Stomach (tissue), 9 donors: ENCODE measurements around the gene SLFN14. TPM values are rescaled to one million over a fixed set of nuclear protein-coding genes. Genes with fewer than 3 reads are reported as not detected.

Experiments used
- DNase-seq, 2 donors: peaks; one replicate each; pipeline versions ENCODE4 v3.0.0 to v3.0.0-alpha.2; 2013 to 2019
- H3K27ac ChIP-seq, 5 donors: fragments of 200-600 bp in 4 of 5; sonication (generic) in 4 of 5; one replicate each; pipeline ENCODE4 v1.5.1; 2013 to 2019; ENCODE audit warnings: mild to moderate bottlenecking in 1 of 5, moderate library complexity in 1 of 5
- H3K27me3 ChIP-seq, 3 donors: fragments of 200-600 bp; sonication (generic); one replicate each; pipeline ENCODE4 v1.5.1; 2017 to 2019; ENCODE audit warnings: mixed run types in 1 of 3
- H3K36me3 ChIP-seq, 4 donors: fragments of 200-600 bp; sonication (generic); 1 replicate in 3 of 4; 2 replicates in 1 of 4; pipeline ENCODE4 v1.5.1; 2016 to 2019
- H3K4me1 ChIP-seq, 4 donors: fragments of 200-600 bp; sonication (generic); one replicate each; pipeline ENCODE4 v1.5.1; 2016 to 2019
- H3K4me3 ChIP-seq, 4 donors: fragments of 200-600 bp; sonication (generic) in 3 of 4; one replicate each; pipeline ENCODE4 v1.5.1; 2016 to 2019; ENCODE audit warnings: mild to moderate bottlenecking in 1 of 4
- H3K9me3 ChIP-seq, 4 donors: fragments of 200-600 bp; sonication (generic); one replicate each; pipeline ENCODE4 v1.5.1; 2016 to 2019
- EP300 ChIP-seq: sonication (generic); formaldehyde crosslinking; IDR thresholded peaks from one replicate; pipeline ENCODE4 v1.6.1; 2017; ENCODE audit warnings: antibody characterized with exemption
- POLR2A ChIP-seq, 4 donors: fragments of 450-650 bp; IDR thresholded peaks; one replicate each; pipeline ENCODE4 v1.6.1; 2016; ENCODE audit warnings: antibody characterized with exemption in 4 of 4, control low read depth in 2 of 4, mild to moderate bottlenecking in 1 of 4, moderate library complexity in 1 of 4
- POLR2AphosphoS5 ChIP-seq, 3 donors: sonication (generic); formaldehyde crosslinking; IDR thresholded peaks; one replicate each; pipeline ENCODE4 v1.6.1; 2016; ENCODE audit warnings: antibody characterized with exemption in 3 of 3
- WGBS, 5 donors: extraction: QIAGEN DNeasy Blood & Tissue Kit in 3 of 5; methylation state at CpG; one replicate each; pipeline versions ENCODE4 v1.1.5 to v1.1.7; 2013 to 2018; 5-methylcytosine and 5-hydroxymethylcytosine counted together
- intact Hi-C: fragments of 100-400 bp; cut with DNase I; formaldehyde crosslinking; loops from one replicate; pipeline ENCODE4 v1.15.1; 2023; ENCODE audit warnings: low total_unique reads
- polyA plus RNA-seq, 3 donors: library from polyadenylated mRNA; stranded (reverse); fragments of 200-250 nt; gene quantifications; one replicate each; pipeline ENCODE4 v1.2.3, GENCODE V29; 2013
- total RNA-seq, 5 donors: library from RNA; depleted of rRNA; stranded (reverse); fragments of >200 nt; gene quantifications; one replicate each; pipeline versions ENCODE4 v1.1.0 to v1.2.3, GENCODE V29; 2014 to 2016
- TF ChIP-seq, protein P1 (sequence below), 7 experiments: fragments of 450-650 bp in 4 of 7; fragments of 200-600 bp in 3 of 7; sonication (generic) in 3 of 7; IDR thresholded peaks; one replicate each; pipeline ENCODE4 v1.5.1; 2016 to 2019; ENCODE audit warnings: antibody characterized with exemption in 7 of 7, control low read depth in 2 of 7, mild to moderate bottlenecking in 1 of 7
- donor health status: healthy with polysubstance abuse.
- donor health status: Bipolar disorder and iron deficiency.
- donor health status: healthy.

Gene SLFN14
- total and polyA plus RNA-seq, 8 donors = not detected

DNA sequence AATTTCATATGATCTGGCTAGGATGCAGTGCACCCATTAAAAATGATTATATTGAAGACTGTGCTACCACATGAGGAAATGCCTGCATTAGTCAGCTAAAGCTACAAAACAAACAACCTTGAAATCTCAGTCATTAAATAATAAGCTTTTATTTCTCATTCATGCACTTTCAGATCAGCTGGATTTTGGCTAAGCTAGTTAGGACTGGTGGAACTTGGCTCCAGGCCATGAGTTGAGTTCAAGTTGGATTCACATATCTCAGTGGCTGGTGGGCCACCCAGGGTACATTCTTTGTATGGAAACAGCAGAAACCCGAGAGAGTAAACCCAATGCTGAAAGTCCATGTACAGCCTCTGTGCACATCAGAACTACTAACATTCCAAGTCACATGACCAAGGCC, 16.8 kb downstream of the SLFN14 start:
- H3K27me3 ChIP-seq = no peaks in the 10 kb centered on the region
- TF ChIP-seq EP300 (no peak), POLR2AphosphoS5 (IDR thresholded peaks at IDR 0.05) (no peak), POLR2A (IDR thresholded peaks at IDR 0.05) (no peak)
- TF ChIP-seq, protein P1, sequence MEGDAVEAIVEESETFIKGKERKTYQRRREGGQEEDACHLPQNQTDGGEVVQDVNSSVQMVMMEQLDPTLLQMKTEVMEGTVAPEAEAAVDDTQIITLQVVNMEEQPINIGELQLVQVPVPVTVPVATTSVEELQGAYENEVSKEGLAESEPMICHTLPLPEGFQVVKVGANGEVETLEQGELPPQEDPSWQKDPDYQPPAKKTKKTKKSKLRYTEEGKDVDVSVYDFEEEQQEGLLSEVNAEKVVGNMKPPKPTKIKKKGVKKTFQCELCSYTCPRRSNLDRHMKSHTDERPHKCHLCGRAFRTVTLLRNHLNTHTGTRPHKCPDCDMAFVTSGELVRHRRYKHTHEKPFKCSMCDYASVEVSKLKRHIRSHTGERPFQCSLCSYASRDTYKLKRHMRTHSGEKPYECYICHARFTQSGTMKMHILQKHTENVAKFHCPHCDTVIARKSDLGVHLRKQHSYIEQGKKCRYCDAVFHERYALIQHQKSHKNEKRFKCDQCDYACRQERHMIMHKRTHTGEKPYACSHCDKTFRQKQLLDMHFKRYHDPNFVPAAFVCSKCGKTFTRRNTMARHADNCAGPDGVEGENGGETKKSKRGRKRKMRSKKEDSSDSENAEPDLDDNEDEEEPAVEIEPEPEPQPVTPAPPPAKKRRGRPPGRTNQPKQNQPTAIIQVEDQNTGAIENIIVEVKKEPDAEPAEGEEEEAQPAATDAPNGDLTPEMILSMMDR (IDR thresholded peaks at IDR 0.05) = no peak
- DNase-seq = no peak
- no peaks in the 10 kb centered on the region for H3K9me3 ChIP-seq
- H3K4me3 ChIP-seq = no peak overlapping the region
- WGBS, 5 donors = 52 to 69% (median 59%) methylated on average over 1 of the region's 1 CpG
- intact Hi-C loops = no loop called here
- H3K36me3 ChIP-seq = no peaks in the 10 kb centered on the region
- H3K27ac ChIP-seq = no peak overlapping the region
- H3K4me1 ChIP-seq = peaks cover 5 to 23% (median 11%) of the 10 kb centered on the region in 4 donors

DNA sequence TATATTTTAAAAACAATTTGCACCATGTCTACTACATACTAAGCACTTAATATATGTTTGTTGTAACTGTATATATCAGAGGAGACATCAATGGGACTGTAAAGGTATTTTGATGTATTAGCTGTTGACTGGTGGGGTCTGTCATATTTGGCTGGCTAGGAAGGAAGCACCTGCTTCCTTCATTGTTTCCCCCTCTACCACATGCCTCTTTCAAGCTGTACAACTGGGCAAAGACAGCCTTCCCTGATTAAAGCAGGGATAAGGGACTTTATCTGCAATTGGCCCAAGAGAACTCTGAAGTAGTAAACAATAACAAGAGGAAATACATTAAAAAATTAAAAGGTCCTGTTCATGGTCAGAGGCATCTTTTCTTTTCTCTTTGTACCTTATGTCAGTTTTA, 17.6 kb downstream of the SLFN14 start:
- H3K36me3 ChIP-seq = no peaks in the 10 kb centered on the region
- TF ChIP-seq EP300 = no peak
- TF ChIP-seq POLR2A (IDR thresholded peaks at IDR 0.05) = no peak
- intact Hi-C loops = no loop called here
- no peaks in the 10 kb centered on the region for H3K27me3 ChIP-seq
- H3K4me3 ChIP-seq = no peak overlapping the region
- H3K9me3 ChIP-seq = no peaks in the 10 kb centered on the region
- DNase-seq = no peak
- H3K27ac ChIP-seq = no peak overlapping the region
- H3K4me1 ChIP-seq = peaks cover 7 to 31% (median 15%) of the 10 kb centered on the region in 4 donors

DNA sequence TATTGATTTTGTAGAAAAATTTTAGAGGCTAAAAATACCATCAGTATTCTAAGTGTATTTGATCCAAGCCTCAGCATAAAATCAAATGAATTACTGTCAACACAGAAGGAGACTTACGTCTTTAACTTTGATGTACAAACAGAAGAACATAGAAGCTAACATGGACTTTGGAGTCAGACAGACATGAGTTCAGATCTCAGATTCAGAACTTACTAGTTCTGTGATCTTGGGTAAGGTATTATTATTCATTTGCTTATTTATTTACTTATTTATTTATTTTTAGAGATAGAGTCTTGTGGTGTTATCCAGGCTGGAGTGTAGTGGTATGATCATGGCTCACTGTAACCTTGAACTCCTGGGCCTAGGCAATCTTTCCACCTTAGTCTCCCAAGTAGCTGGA, 19.2 kb downstream of the SLFN14 start:
- Histone ChIP-seq H3K4me1 (peaks cover 7 to 40% (median 26%) of the 10 kb centered on the region in 4 donors), H3K27ac (peak overlapping the region in 4 of 5 donors; percentile 66 to 86 (median 74)), H3K9me3 (no peaks in the 10 kb centered on the region), H3K36me3 (no peaks in the 10 kb centered on the region), H3K4me3 (peak overlapping the region; percentile 25 to 40 (median 28)), H3K27me3 (no peaks in the 10 kb centered on the region)
- TF ChIP-seq POLR2AphosphoS5 (IDR thresholded peaks at IDR 0.05) = no peak
- TF ChIP-seq EP300 = no peak
- TF ChIP-seq POLR2A (IDR thresholded peaks at IDR 0.05) = no peak
- intact Hi-C loops = no loop called here
- 5 to 19% (median 16%) methylated on average over 1 of the region's 1 CpG for WGBS, 5 donors
- DNase-seq = no peak

DNA sequence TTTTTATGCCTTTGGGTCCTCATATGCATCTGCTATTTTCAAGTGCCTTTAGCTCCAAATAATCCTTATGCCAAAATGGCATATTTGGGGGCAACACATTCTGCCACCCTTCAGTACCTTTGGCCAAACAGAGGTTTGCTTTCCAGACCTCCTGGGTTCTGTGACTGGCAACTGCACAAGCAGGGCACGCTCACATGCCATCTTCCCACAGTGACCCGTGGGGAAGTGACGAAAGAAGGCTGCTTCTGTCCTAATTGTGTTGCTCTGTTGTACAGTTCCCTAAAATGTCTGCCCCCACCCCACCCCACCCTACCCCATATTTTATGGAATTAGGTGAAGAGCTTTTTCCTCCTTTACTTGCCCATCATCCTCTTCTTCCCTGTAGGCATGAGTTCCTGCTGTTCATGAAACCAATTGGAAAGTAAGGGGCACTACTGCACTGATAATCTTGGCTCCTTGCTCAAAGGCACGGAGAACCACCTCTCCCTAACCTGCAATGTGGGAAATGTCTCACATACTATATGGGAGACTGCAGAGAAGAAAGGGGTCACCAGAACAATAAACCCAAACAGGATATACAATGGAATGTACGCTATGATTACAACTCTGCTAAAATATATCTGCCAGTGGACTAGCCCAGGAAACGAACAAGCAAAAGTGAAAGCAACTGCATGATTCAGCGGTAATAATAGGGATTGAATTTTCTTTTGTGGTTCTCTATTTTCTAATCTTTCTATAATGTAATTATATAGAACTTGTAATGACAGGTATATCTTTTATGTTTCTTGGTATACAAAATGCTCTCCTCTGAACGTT, 19.8 kb downstream of the SLFN14 start:
- Histone ChIP-seq H3K27ac (peak overlapping the region; percentile 66 to 86 (median 74)), H3K36me3 (no peaks in the 10 kb centered on the region), H3K4me1 (peaks cover 7 to 40% (median 26%) of the 10 kb centered on the region in 4 donors), H3K4me3 (peak overlapping the region; percentile 25 to 40 (median 28)), H3K27me3 (no peaks in the 10 kb centered on the region), H3K9me3 (no peaks in the 10 kb centered on the region)
- no peak for TF ChIP-seq POLR2AphosphoS5 (IDR thresholded peaks at IDR 0.05)
- TF ChIP-seq POLR2A (IDR thresholded peaks at IDR 0.05) = no peak
- TF ChIP-seq, protein P1 (IDR thresholded peaks at IDR 0.05) = no peak
- no peak for TF ChIP-seq EP300
- peak; percentile 39 to 41 for DNase-seq
- WGBS, 5 donors = 25 to 35% (median 27%) methylated on average over 8 of the region's 8 CpGs
- intact Hi-C loops = no loop called here

DNA sequence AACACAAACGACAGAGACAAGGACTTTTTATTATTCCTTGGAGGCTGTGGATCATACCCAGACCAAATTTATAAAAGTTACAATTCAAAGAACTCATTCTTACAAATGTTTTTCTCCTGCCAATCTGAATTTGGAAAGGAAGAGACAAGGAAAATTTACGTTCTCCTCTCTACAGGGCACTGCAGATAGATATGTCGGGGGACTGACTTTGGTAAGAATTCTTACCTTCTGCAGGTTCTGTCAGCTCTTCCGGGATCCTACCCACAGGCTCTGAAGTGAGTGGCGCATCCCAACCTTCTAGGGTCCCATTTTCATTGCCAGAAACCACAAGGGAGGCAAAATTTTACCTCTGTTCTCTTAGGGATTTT, 21.0 kb downstream of the SLFN14 start:
- TF ChIP-seq POLR2AphosphoS5 (IDR thresholded peaks at IDR 0.05) (no peak), EP300 (no peak), POLR2A (IDR thresholded peaks at IDR 0.05) (no peak)
- TF ChIP-seq, protein P1 (IDR thresholded peaks at IDR 0.05) = no peak
- intact Hi-C loops = loop anchor here (5.0 kb wide), 1 partner anchor 227 kb away; no protein-coding TSS in a partner anchor
- Histone ChIP-seq H3K4me1 (peaks cover 10 to 40% (median 27%) of the 10 kb centered on the region in 4 donors), H3K27ac (peak overlapping the region in 3 of 5 donors; percentile 66 to 86 (median 73)), H3K4me3 (peak overlapping the region in 1 of 4 donors; percentile 1), H3K27me3 (no peaks in the 10 kb centered on the region), H3K36me3 (no peaks in the 10 kb centered on the region), H3K9me3 (no peaks in the 10 kb centered on the region)
- no peak for DNase-seq
- WGBS, 5 donors = 37 to 50% (median 42%) methylated on average over 5 of the region's 5 CpGs
